ENCODE results near the gene GNPAT. TPM values are rescaled to one million over a fixed set of nuclear protein-coding genes. Genes with fewer than 3 reads are reported as not detected.

GNPAT gene
- polyA plus RNA-seq, 5 donors, result 61.1 to 86.4 (median 76.9) TPM

DNA sequence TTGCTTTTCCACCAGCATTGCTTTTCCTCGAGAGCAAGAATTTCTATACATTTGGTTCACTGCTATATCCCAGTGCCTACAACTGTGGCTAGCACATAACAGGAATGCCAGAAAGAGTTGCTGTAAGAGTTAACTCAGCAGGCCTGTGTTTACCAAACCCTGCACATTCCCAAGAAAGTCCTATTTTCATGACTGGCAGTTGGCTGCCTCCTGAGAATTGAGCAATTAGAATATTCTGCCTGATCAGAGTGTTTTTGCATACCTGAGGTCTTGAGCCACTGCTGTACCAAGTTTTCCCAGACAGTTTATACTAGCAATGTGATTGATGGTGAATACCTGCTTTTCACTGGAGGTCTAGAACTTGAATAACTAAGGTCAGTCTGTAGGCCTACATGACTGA lies 2.7 kb upstream of the GNPAT start:
- no peak for DNase-seq

DNA sequence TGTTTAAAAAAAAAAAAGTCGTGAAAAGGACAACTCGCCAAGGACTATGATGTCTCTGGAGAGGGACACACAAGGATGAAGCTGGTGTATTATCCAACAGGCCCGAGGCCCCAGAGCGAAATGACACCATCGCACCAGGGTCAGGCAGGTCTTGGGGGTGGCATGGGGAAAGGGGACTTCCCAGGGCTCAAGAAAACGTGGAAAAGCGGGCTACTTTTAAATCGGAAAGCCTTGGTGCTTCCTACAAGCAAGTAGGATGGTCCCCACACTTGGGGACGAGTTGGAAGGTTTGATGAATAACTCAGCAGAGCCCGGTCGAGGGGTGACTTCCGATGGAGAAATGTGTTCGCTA lies 505 bp upstream of the GNPAT start:
- DNase-seq, result no peak

- DNase-seq, result peak in 1 of 2 donors; percentile 16
Measured at GRCh38 chr1:231241750-231242149, 738 bp downstream of the GNPAT start.

DNA sequence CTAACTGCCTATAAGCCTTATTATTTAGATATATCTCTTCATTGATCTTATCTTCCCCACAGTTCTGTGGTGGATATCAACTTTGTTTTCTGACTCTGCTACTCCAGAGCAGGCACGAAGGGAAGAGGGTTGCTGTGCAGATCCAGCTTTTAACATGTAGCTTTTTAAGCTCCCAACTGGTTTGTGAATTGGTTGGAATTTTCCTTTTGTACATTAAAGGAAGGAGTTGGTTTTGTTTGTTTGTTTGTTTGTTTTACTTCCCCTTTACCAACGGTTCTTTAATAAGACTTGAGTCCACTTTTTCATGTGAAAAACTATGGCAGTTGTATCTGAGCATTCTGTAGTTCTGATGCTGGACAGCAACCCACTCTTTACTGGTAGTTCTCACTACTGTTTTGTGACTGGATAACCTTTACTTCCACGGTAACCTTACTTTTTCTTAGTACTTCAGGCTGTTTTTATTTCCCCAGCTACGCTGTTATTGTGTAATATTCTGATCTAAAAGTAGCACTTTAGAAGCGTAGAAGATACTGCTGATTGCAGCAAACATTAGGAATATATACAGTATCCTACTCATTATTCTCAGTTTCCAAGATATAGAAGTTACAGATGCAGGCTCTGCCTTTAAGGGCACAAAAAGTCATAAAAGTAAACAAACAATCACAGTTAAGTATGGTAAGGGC lies 1.6 kb downstream of the GNPAT start:
- DNase-seq, result no peak

- DNase-seq, result no peak
Measured at GRCh38 chr1:231248778-231249177, 7.8 kb downstream of the GNPAT start.

- DNase-seq, result no peak
Measured at GRCh38 chr1:231252336-231252735, 11.3 kb downstream of the GNPAT start.

GRCh38 chr1:231260351-231260750 lies 19.3 kb downstream of the GNPAT start:
- no peak for DNase-seq

DNA sequence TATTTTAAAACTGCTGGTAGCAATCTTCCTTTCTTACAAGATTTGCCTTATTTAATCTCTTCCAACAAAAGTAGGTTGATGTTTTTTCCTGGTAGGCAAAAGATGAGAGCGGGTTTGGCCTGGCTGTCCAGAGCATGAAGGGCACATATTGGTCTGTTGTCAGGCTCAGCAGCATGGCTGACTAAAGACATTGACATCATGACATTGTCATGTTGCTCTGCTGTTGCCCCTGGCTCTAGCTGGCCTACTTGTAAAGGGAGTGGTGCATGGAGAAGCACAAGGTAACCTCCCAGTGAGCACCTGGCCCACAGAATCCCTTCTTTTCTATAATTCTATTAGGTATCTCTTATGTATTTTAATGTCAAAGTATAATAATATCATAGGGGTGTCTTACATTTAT lies 23.6 kb downstream of the GNPAT start:
- no peak for DNase-seq

DNA sequence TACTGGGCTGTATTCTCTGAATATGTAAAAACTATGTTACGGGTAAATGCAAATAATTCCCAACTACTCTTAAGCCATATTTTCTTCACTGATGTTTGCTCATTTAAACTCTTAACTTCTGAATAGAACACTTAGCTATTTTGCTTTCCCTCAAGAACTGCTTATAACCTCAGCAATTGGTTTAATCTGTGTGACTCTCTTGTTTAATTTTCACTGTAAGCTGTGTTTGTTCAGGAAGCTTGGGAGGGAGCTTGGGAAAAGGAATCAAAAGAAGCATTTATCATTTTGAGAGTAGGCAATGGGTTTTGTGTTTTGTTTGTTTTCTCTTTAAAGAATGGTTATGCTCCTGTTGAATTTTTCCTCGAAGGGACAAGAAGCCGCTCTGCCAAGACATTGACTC lies 24.4 kb downstream of the GNPAT start:
- DNase-seq, result no peak

DNA sequence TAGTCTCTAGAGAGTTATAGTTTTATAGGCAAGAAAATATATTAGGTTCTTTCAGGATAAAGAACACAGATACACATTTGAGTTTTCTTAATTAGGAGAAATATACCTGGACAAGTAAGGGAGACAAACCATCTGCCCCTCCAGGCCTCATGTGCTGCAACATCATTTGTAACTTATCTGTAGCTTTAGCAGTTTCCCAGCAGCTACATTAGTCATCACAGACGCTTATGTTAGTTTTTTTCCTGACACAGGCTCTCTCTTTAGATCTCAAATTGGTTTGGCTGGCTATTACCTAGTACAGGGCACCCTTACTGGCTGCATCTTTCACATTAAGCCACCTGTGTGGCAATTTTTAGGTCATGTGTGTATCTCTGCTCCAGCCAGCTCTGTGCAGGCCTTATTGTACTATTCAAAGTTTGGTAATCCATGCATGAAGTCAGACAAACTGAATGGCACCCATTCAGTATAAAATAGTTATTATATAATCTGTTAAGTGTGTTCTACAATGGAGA lies 25.9 kb downstream of the GNPAT start:
- no peak for DNase-seq

GRCh38 chr1:231272173-231272572 lies 31.2 kb downstream of the GNPAT start:
- DNase-seq, result no peak

- no peak for DNase-seq
Measured at GRCh38 chr1:231272880-231273279, 31.9 kb downstream of the GNPAT start.

DNA sequence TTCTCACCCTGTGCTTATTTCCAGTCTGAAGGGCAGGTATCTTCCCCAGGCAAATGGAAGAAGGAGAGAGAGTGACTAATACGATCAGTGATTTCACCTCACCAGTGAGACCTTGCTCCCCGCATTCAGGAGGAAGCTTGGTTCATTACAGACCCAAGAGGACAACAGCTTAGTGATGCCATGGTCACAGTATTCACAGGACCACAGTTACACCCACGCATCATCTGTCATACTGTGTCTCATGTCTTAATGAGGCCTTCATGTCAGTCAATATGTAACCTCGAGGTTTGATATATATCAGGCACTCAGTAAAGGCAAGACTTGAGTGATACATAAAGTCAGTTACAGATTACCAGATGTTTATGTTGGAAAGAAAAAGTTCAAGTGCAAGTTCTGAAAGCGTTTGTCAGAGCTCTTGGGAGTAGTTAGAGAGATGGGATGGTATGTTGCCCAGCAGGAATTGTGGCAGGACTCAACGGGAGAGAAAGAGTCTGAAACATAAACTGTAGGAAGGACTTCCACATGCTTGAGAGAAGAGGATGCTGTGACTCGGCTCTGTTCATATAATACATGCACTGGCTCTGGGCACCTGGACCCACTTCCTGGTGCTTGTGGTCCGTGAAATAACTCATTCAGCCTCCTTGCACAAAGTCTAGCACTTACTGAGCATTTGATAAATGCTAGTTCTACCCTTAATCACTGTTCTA lies 33.3 kb downstream of the GNPAT start:
- no peak for DNase-seq

GRCh38 chr1:231278100-231278790 lies 37.2 kb downstream of the GNPAT start:
- peak; percentile 34 to 45 for DNase-seq

DNA sequence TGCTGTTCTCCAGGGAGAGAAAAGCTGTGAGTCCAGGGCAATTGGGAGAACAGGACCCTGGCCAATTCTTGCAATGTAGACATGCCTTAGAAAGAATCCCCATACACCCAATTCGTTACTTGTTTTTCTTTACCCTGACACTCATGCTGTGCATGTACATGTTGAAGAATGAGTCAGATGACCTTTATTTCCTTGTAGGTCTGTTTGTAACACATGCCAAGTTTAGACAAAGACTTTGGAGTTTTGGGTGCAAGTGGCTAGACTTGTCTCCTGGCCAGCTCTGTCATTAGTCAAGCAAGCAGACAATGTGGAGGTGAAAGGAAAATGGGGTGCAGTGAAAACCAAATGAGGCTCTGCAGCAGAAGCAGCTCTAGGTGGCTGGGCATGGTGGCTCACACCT lies 38.1 kb downstream of the GNPAT start:
- no peak for DNase-seq

DNA sequence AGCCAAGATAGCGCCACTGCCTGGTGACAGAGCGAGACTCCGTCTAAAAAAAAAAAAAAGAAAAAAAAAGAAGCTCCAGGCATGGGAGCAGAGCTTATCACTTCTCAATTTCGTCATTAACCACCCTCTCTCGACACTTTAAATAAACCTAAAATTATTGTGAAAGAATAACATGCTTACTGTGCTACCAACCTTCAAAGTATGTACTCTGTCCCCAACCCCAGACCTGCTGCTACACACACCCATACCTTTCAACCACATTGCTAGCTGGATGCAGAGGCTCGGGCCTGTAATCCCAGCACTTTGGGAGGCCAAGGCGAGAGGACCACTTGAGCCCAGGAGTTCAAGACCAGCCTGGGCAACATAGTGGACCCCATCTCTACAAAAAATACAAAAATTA lies 38.7 kb downstream of the GNPAT start:
- DNase-seq, result no peak

DNA sequence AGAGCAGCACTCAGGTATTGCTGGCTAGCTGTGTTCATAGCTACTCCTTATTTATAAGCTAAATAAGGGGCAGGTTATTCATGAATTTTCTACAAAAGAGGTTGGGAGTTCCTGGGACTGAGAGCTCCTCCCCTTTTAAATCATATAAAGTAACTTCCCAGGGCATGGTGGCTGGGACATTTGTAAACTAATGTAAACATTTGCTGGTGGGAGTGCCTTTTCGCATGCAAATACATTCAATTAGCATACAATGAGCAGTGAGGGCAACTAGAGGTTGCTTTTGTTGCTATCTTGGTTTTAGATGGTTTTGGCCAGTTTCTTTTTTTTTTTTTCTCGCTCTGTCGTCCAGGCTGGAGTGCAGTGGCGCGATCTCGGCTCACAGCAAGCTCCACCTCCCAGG lies 43.4 kb downstream of the GNPAT start:
- no peak for DNase-seq

DNA sequence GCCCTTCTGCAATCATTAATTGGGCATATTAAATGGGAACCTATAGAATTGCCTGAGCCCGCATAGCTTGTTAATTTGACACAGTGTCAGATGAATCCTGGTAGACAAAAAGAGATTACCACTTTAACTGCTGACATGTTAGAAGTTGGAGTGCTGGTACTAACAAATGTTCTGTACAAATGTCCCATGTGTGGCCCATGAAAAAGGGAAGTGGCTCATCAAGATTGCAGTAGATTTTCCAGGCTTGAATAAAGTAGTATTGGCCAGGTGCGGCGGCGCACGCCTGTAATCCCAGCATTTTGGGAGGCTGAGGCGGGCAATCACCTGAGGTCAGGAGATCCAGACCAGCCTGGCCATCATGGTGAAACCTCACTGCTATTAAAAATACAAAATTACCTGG lies 45.6 kb downstream of the GNPAT start:
- no peak for DNase-seq

- no peak for DNase-seq
Measured at GRCh38 chr1:231295938-231296337, 54.9 kb downstream of the GNPAT start.

DNA sequence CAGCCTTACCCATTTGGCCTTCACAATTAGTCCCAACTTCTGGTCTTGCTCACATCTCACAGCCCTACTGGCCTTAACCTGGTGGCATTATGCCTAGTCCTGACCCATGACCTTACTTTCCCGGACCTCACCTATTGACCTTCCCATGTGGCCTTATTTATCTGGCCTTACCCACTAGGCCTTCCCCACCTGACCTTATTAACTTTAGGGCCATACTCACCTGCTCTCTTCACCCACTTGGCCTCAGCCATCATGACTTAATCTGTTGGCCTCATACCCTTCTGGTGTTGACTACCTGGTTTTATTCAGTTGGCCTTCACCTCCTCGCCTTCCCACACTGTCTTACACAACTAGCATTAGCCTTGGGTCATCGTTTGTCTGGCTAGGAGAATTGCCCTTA lies 61.0 kb downstream of the GNPAT start:
- no peak for DNase-seq

DNA sequence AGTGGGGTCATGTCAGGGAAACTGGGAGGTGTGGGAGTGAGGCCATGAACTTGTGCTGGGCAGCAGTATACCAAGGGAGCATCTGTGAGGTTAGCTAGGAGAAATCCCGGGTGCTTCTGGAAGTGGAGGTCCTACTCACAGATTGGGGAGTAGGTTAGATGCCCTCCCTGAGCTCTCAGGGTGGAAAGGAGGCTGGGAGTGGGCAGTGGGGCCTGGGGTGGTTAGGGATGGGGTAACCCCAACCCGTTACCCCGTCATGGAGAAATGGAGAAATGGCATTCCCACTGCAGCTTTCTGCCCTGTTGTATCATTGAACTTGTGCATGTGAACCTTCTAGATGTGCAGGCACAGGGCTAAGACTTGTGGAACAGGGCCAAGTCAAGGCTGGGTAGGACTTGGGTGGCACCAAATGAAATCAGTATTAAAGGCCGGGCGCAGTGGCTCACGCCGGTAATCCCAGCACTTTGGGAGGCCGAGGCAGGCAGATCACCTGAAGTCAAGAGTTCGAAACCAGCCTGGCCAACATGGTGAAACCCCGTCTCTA lies 69.5 kb downstream of the GNPAT start:
- DNase-seq, result no peak

DNA sequence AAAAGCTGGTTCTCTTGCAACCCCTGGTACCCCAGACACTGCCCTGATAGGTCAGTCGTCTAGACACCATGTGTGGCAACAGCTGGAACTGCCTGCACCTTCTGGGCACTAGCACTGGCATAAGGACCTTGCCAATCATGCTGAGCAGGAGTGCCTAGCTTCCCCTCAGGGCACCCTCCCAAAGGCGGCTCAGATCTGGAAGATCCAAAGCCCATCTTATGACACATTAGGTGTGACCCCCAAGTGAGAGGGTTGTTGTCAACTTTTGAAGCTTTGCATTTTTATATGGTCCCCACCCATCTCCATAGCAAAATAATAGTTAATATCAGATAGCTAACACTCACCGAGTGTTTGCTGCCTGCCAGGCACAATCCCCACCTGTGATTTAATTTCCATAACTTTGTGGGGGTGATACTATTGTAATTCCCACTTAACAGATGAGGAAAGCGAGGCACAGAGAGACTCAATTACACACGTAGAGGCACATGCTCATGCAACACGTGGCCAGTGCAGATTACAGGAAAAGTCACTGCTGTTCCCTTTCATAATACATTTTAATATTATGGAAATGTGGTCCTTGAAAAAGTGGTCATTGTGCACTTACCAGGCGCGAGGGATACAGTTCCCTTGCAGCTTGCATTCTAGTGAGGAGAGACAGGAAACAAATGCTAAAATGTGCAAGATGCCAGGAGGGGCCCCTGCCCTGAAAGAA lies 70.9 kb downstream of the GNPAT start:
- DNase-seq, result no peak
